Kidney (tissue), 14 donors: ENCODE results near the gene ELF3. TPM values are rescaled to one million over a fixed set of nuclear protein-coding genes. Genes with fewer than 3 reads are reported as not detected.

ENCODE experiments used
- DNase-seq, 5 donors: peaks; one replicate each; pipeline ENCODE4 v3.0.0-alpha.2; 2013 to 2020
- FAIRE-seq: peaks from 2 replicates; lab custom pipeline; 2012; peaks lifted over from hg19 to GRCh38; lab: Jason Lieb, UNC
- H3K27ac ChIP-seq, 2 donors: one replicate each; pipeline ENCODE4 v1.7.0; 2013; ENCODE audit warnings: low read depth in 2 of 2, low read length in 2 of 2, inconsistent platforms in 1 of 2
- H3K27me3 ChIP-seq: one replicate; pipeline ENCODE4 v1.7.1; 2013; ENCODE audit warnings: low read length, inconsistent platforms; ENCODE audit not compliant: control insufficient read depth, insufficient read depth
- H3K36me3 ChIP-seq, 3 donors: one replicate each; pipeline versions ENCODE4 v1.7.0 to v1.7.1; 2013; ENCODE audit warnings: low read length in 3 of 3, control low read depth in 1 of 3, inconsistent platforms in 1 of 3; ENCODE audit not compliant: insufficient read depth in 3 of 3, control insufficient read depth in 2 of 3
- H3K4me1 ChIP-seq, 3 donors: one replicate each; pipeline versions ENCODE4 v1.7.0 to v1.7.1; 2013; ENCODE audit warnings: low read length in 3 of 3, inconsistent platforms in 1 of 3, low read depth in 1 of 3; ENCODE audit not compliant: control insufficient read depth in 2 of 3, insufficient read depth in 2 of 3
- H3K4me3 ChIP-seq, 3 donors: one replicate each; pipeline versions ENCODE4 v1.7.0 to v1.8.1; 2013; ENCODE audit warnings: low read length in 3 of 3, control low read depth in 1 of 3, inconsistent platforms in 1 of 3
- H3K9ac ChIP-seq, 3 donors: one replicate each; pipeline versions ENCODE4 v1.7.0 to v1.7.1; 2013; ENCODE audit warnings: low read length in 3 of 3, control low read depth in 1 of 3, inconsistent platforms in 1 of 3
- H3K9me3 ChIP-seq, 3 donors: one replicate each; pipeline versions ENCODE4 v1.7.0 to v1.7.1; 2013; ENCODE audit warnings: low read length in 3 of 3, control low read depth in 1 of 3, inconsistent platforms in 1 of 3; ENCODE audit not compliant: control insufficient read depth in 2 of 3, insufficient read depth in 1 of 3
- intact Hi-C: fragments of 100-400 bp; cut with DNase I; formaldehyde crosslinking; loops from one replicate; pipeline ENCODE4 v1.11.1; 2022
- polyA plus RNA-seq: library from polyadenylated mRNA; stranded (reverse); fragments of 350-450 nt; fragmentation: Illumina TruSeq; extraction: RNeasy Lipid Tissue Mini Kit (QIAGEN cat#74804); gene quantifications from one replicate; pipeline ENCODE4 v1.2.3, GENCODE V29; 2014; ENCODE audit warnings: low read depth, low replicate concordance; ENCODE audit not compliant: insufficient read depth
- total RNA-seq: library from RNA; stranded (reverse); fragmentation: NEBNext Ultra II Directional; extraction: Animal tissue kit (Norgen Biotek cat#: 25700); gene quantifications from one replicate; pipeline ENCODE4 v1.2.1, GENCODE V29; 2021
- TF ChIP-seq, protein P1 (sequence below): IDR thresholded peaks from 3 replicates; pipeline ENCODE4 v1.5.1; 2012; ENCODE audit warnings: mild to moderate bottlenecking, moderate library complexity, borderline replicate concordance; ENCODE audit not compliant: insufficient read depth; ENCODE audit errors: extremely low read depth
- donor health status: control.
- donor health status: control.
- donor health status: control.
- donor health status: control.
- donor health status: control.
- donor health status: DM: yes; HTN: yes; CAD: no.
- donor health status: Normal renal cell carcinoma (clear cell type).

Gene ELF3
- total and polyA plus RNA-seq, 2 donors from 2014 or later: 81.8 to 400 TPM

DNA sequence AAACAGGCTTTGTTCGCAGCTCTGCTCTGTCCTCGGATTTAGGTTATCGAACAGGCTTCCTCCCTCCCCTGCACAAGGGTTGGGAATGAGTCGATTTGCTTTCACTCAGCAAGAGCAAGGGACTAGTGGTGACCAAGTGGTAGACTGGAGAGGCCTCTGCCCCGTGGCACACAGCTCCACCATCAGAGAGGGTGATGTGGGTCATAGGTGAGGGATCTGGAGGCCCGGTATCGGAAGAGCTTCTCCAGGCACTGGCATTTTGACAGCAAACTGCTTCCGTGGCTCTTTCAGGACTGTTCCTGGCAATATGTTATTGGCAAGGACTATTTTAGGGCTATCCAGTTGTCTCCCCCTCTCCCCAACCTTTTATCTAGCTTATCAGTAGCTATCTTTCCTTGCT is 3.1 kb upstream of the ELF3 start:
- DNase-seq: no peak
- intact Hi-C loops: no loop called here
- Histone ChIP-seq H3K4me1 (peaks cover 5 to 11% (median 6%) of the 10 kb centered on the region in 3 donors), H3K36me3 (peaks cover 2 to 26% (median 22%) of the 10 kb centered on the region in 3 donors), H3K27ac (peak overlapping the region in 1 of 2 donors; percentile 1), H3K4me3 (no peak overlapping the region), H3K9me3 (no peaks in the 10 kb centered on the region), H3K9ac (peak overlapping the region in 1 of 3 donors; percentile 4), H3K27me3 (no peaks in the 10 kb centered on the region)
- no peak for FAIRE-seq
- TF ChIP-seq, protein P1, sequence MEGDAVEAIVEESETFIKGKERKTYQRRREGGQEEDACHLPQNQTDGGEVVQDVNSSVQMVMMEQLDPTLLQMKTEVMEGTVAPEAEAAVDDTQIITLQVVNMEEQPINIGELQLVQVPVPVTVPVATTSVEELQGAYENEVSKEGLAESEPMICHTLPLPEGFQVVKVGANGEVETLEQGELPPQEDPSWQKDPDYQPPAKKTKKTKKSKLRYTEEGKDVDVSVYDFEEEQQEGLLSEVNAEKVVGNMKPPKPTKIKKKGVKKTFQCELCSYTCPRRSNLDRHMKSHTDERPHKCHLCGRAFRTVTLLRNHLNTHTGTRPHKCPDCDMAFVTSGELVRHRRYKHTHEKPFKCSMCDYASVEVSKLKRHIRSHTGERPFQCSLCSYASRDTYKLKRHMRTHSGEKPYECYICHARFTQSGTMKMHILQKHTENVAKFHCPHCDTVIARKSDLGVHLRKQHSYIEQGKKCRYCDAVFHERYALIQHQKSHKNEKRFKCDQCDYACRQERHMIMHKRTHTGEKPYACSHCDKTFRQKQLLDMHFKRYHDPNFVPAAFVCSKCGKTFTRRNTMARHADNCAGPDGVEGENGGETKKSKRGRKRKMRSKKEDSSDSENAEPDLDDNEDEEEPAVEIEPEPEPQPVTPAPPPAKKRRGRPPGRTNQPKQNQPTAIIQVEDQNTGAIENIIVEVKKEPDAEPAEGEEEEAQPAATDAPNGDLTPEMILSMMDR: no peak

- FAIRE-seq (no peak), DNase-seq (peak; percentile 78 to 93 (median 83))
- H3K27me3 ChIP-seq: no peaks in the 10 kb centered on the region
- TF ChIP-seq, protein P1: no peak
- no peaks in the 10 kb centered on the region for H3K9me3 ChIP-seq
- peak overlapping the region in 1 of 3 donors; percentile 4 for H3K9ac ChIP-seq
- no peak overlapping the region for H3K4me3 ChIP-seq
- H3K36me3 ChIP-seq: peaks cover 0 to 26% (median 20%) of the 10 kb centered on the region in 3 donors
- peak overlapping the region in 1 of 2 donors; percentile 1 for H3K27ac ChIP-seq
- intact Hi-C loops: no loop called here
- peaks cover 5 to 11% (median 6%) of the 10 kb centered on the region in 3 donors for H3K4me1 ChIP-seq
These were observed 2.4 kb upstream of the ELF3 start for GRCh38 chr1:202007805-202008489.

DNA sequence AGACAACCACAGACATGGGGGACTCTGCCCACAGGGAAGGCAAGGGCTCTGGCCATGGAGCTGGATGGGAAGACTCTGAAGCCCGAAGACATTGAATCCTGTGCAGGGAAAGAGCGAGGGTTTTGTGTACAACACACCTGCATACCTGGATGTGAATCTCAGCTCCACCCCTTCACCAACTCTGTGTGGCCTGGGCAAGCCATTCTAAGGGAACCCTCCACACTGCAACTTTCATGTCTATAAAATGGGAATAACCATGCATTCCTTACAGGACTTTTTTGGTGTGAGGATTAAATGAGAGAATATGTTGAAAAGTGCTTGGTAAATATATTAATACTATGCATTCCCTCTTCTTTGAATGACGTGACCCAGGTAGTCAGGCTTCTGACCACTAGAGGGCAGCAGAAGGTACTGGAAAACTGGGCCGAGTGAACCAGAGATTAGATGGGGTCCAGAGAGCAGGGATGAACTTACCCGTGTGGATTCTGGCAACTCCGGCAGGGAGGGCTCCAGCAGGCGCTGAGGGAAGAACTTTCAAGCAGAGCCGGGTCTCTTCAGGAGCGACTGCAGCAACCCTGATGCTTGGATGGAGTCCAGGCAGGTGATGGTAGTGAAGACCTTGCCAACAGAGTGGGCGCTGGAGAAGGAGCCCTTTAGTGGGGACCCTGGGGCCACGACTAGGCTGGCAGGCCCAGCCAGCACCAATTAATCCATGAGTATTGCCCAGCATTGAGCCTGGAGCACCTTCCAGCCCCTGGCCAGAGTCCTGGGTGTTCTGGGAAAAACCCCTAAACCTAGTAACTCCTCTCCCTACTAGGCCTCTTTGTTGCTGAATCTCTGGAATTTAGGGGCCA is 834 bp upstream of the ELF3 start:
- TF ChIP-seq, protein P1: peak; percentile 90
- Histone ChIP-seq H3K9ac (peak overlapping the region in 1 of 3 donors; percentile 48), H3K27me3 (no peaks in the 10 kb centered on the region), H3K36me3 (peaks cover 0 to 20% (median 12%) of the 10 kb centered on the region in 3 donors), H3K27ac (peak overlapping the region; percentile 86 to 88), H3K9me3 (no peaks in the 10 kb centered on the region), H3K4me1 (peaks cover 5 to 11% (median 6%) of the 10 kb centered on the region in 3 donors), H3K4me3 (peak overlapping the region in 1 of 3 donors; percentile 16)
- DNase-seq (peak; percentile 87 to 95 (median 90)), FAIRE-seq (no peak)
- intact Hi-C loops: loop anchor here (5.0 kb wide), 1 partner anchor 103 kb away; no protein-coding TSS in a partner anchor
